Mesendoderm (in vitro differentiated cells): Measurements from ENCODE around the gene TTYH3.

ENCODE experiments used
- DNase-seq: peaks from one replicate; pipeline ENCODE4 v3.0.0; 2013
- H2AK5ac ChIP-seq: 2 replicates; pipeline ENCODE4 v1.6.1; 2013; ENCODE audit warnings: low read length, inconsistent platforms
- H2BK120ac ChIP-seq: 2 replicates; pipeline ENCODE4 v1.6.1; 2013; ENCODE audit warnings: low read depth, mild to moderate bottlenecking, low read length, moderate library complexity, mixed read lengths
- H2BK15ac ChIP-seq: replicated peaks from 2 replicates; pipeline ENCODE4 v1.6.1; 2013; ENCODE audit warnings: low read depth, mild to moderate bottlenecking, moderate library complexity
- H2BK5ac ChIP-seq: 2 replicates; pipeline ENCODE4 v1.6.1; 2013; ENCODE audit warnings: low read length, inconsistent platforms
- H3K18ac ChIP-seq: 2 replicates; pipeline ENCODE4 v1.6.1; 2013; ENCODE audit warnings: mild to moderate bottlenecking, low read length, mixed read lengths
- H3K23ac ChIP-seq: one replicate; pipeline ENCODE4 v1.6.1; 2013; ENCODE audit warnings: low read length
- H3K27ac ChIP-seq: 2 replicates; pipeline ENCODE4 v1.5.1; 2013; ENCODE audit warnings: low read depth, mild to moderate bottlenecking, inconsistent platforms, low read length, moderate library complexity
- H3K27me3 ChIP-seq: 2 replicates; pipeline ENCODE4 v1.6.1; 2013; ENCODE audit warnings: low read length, control low read depth, mild to moderate bottlenecking, inconsistent platforms; ENCODE audit not compliant: insufficient read depth, poor library complexity
- H3K36me3 ChIP-seq: 2 replicates; pipeline ENCODE4 v1.6.1; 2013; ENCODE audit warnings: low read length, inconsistent platforms; ENCODE audit not compliant: control insufficient read depth, insufficient read depth
- H3K4ac ChIP-seq: one replicate; pipeline ENCODE4 v1.6.1; 2013; ENCODE audit warnings: low read depth, mild to moderate bottlenecking, low read length, moderate library complexity
- H3K4me1 ChIP-seq: 2 replicates; pipeline ENCODE4 v1.6.1; 2013; ENCODE audit warnings: low read depth, low read length, inconsistent platforms; ENCODE audit not compliant: control insufficient read depth
- H3K4me2 ChIP-seq: 2 replicates; pipeline ENCODE4 v1.6.1; 2013; ENCODE audit warnings: low read length
- H3K4me3 ChIP-seq: 2 replicates; pipeline ENCODE4 v1.5.1; 2013; ENCODE audit warnings: mild to moderate bottlenecking, low read length
- H3K56ac ChIP-seq: one replicate; pipeline ENCODE4 v1.6.1; 2013; ENCODE audit warnings: low read length
- H3K79me1 ChIP-seq: 2 replicates; pipeline ENCODE4 v1.6.1; 2013; ENCODE audit warnings: low read length, inconsistent platforms
- H3K79me2 ChIP-seq: 2 replicates; pipeline ENCODE4 v1.6.1; 2013; ENCODE audit warnings: mild to moderate bottlenecking, low read length; ENCODE audit not compliant: control insufficient read depth, insufficient read depth
- H3K9ac ChIP-seq: 2 replicates; pipeline ENCODE4 v1.6.1; 2013; ENCODE audit warnings: low read length, inconsistent platforms
- H4K5ac ChIP-seq: one replicate; pipeline ENCODE4 v1.6.1; 2013; ENCODE audit warnings: low read length
- H4K8ac ChIP-seq: one replicate; pipeline ENCODE4 v1.6.1; 2013; ENCODE audit warnings: low read depth, mild to moderate bottlenecking, control low read depth, low read length, moderate library complexity
- WGBS: extraction: QIAGEN DNeasy Blood & Tissue Kit; methylation state at CpG from one replicate; pipeline ENCODE4 v1.1.7; 2013; ENCODE audit warnings: low lambda C conversion rate, missing lambda C conversion rate; ENCODE audit not compliant: insufficient coverage; ENCODE audit errors: extremely low coverage; 5-methylcytosine and 5-hydroxymethylcytosine counted together

Gene TTYH3

DNA sequence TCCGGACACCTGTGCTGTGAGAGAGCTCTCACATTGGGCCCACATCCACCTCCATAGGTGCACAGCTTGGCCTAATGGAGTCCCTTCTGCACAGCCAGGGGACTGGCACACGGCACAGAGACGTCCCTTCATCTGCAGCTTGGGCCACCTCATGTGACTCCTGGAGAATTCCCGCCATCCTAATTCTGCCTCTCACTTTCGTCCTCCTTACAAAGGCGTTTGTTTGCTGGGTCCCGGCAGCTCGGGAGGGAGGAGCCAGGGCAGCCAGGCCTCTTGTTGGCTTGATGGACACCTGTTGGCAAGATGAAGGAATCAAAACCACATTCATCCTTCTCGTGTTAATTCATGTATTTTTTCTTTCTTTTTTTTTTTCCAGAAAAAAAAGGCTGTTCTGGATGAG lies 30.7 kb upstream of the TTYH3 start:
- Histone ChIP-seq H2AK5ac (no peak overlapping the region), H3K79me1 (no peaks in the 10 kb centered on the region), H3K79me2 (no peaks in the 10 kb centered on the region), H3K9ac (no peak overlapping the region), H2BK15ac (no peak overlapping the region), H3K27me3 (no peaks in the 10 kb centered on the region), H3K27ac (no peak overlapping the region), H3K4me3 (no peak overlapping the region), H3K4me2 (no peak overlapping the region), H2BK120ac (no peak overlapping the region), H3K4ac (no peak overlapping the region), H3K36me3 (no peaks in the 10 kb centered on the region), H4K5ac (no peak overlapping the region), H3K23ac (no peak overlapping the region), H2BK5ac (no peak overlapping the region), H3K4me1 (no peaks in the 10 kb centered on the region), H3K56ac (no peak overlapping the region), H3K18ac (no peak overlapping the region), H4K8ac (no peak overlapping the region)
- WGBS = no CpG with 5 or more reads among the region's 9 CpGs
- peak; percentile 59 for DNase-seq

GRCh38 chr7:2601907-2602306 lies 29.9 kb upstream of the TTYH3 start:
- no peak overlapping the region for H4K5ac ChIP-seq
- 100% methylated on average over 1 of the region's 11 CpGs for WGBS
- no peak overlapping the region for H3K4ac ChIP-seq
- no peak overlapping the region for H3K23ac ChIP-seq
- DNase-seq = no peak
- no peak overlapping the region for H3K27ac ChIP-seq
- no peak overlapping the region for H2BK15ac ChIP-seq
- no peak overlapping the region for H3K56ac ChIP-seq
- H3K36me3 ChIP-seq = no peaks in the 10 kb centered on the region
- H2AK5ac ChIP-seq = no peak overlapping the region
- H3K9ac ChIP-seq = no peak overlapping the region
- no peak overlapping the region for H2BK5ac ChIP-seq
- no peak overlapping the region for H3K18ac ChIP-seq
- no peaks in the 10 kb centered on the region for H3K4me1 ChIP-seq
- no peak overlapping the region for H2BK120ac ChIP-seq
- H3K27me3 ChIP-seq = no peaks in the 10 kb centered on the region
- no peak overlapping the region for H3K4me3 ChIP-seq
- H3K79me1 ChIP-seq = no peaks in the 10 kb centered on the region
- no peaks in the 10 kb centered on the region for H3K79me2 ChIP-seq
- no peak overlapping the region for H3K4me2 ChIP-seq
- no peak overlapping the region for H4K8ac ChIP-seq

DNA sequence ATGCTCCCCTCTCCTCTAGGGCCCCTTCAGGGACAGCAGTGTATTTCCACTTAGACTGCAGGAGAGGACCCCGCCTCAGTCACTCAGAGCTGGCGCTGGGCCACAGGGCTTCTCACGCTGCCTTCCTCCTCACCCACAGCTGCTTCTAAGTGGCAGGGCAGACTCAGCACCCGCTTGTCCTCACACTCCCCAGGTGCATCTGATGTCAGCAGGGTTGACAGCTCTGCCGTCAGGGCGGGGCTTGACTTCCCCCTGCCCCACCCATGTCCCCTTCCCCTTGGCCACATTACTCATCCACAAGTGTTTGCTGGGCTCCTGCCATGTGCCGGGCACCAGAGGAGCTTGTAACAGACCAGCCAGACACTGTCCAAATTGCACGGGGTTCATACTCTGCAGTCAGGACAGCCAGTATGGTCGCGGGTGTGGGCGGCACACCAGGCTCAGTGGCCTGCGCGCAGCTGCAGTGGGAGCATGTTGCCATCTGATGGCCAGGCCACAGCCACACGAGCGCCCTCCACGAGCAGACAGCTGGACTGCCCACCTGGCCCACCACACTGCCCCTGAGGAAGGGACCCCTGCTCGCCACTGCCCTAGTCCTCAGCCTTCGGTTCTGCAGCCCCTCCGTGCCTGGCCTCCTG lies 29.3 kb upstream of the TTYH3 start:
- H3K79me1 ChIP-seq = no peaks in the 10 kb centered on the region
- H3K4me1 ChIP-seq = no peaks in the 10 kb centered on the region
- no peak overlapping the region for H3K9ac ChIP-seq
- no peak overlapping the region for H2BK15ac ChIP-seq
- H3K56ac ChIP-seq = no peak overlapping the region
- H4K8ac ChIP-seq = no peak overlapping the region
- no CpG with 5 or more reads among the region's 19 CpGs for WGBS
- H3K18ac ChIP-seq = no peak overlapping the region
- H2BK5ac ChIP-seq = no peak overlapping the region
- no peaks in the 10 kb centered on the region for H3K36me3 ChIP-seq
- H2AK5ac ChIP-seq = no peak overlapping the region
- no peak overlapping the region for H3K4ac ChIP-seq
- H3K27ac ChIP-seq = no peak overlapping the region
- H3K4me2 ChIP-seq = no peak overlapping the region
- H3K4me3 ChIP-seq = no peak overlapping the region
- no peaks in the 10 kb centered on the region for H3K79me2 ChIP-seq
- H4K5ac ChIP-seq = no peak overlapping the region
- H2BK120ac ChIP-seq = no peak overlapping the region
- no peak for DNase-seq
- no peaks in the 10 kb centered on the region for H3K27me3 ChIP-seq
- no peak overlapping the region for H3K23ac ChIP-seq

DNA sequence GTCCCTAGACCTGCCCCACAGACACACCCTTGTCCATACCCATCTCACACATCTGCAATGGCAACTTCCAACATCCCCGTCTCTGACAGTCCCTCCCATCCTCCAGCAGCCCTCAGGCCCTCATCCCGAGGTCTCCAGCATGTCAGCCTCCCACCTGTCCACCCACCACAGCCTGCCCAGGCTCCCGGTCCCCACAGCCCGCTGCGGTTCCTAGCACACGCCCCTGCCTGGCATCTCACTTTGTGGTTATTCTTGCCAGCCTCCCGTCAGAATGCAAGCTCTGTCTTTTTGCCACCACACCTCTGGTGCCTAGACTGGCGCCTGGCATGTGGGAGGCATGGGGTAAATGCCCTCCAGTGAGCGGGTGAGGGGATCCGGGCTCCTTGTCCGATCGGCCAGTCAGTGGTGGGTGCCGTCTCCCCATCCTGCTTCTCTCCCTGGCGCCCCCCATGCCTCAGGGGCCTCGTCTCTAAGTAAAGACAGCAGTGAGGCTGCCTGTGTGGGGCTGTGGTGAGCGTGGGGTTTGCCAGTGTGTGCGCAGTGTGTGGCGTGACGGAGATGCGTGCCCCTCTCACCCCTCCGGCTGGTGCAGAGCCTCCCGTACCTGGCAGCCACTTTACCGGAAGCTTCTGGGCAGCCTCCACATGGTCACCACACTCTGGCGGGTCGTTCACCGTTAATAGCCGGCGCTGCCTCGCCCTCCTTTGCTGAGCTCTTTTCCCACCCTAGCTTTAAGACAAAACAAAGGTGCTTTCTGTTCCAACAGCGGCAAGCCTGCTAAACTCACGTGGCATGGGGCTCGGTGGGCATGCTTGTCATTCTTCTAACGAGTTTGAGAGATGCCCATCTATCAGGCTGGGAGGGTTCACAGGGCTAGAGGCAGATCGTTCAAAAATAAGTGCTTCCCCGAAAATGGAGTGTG lies 28.5 kb upstream of the TTYH3 start:
- Histone ChIP-seq H2AK5ac (no peak overlapping the region), H2BK15ac (no peak overlapping the region), H3K4ac (no peak overlapping the region), H3K36me3 (no peaks in the 10 kb centered on the region), H3K79me2 (no peaks in the 10 kb centered on the region), H3K9ac (no peak overlapping the region), H3K4me2 (no peak overlapping the region), H4K8ac (no peak overlapping the region), H3K27me3 (no peaks in the 10 kb centered on the region), H3K79me1 (no peaks in the 10 kb centered on the region), H4K5ac (no peak overlapping the region), H3K27ac (no peak overlapping the region), H2BK120ac (no peak overlapping the region), H3K18ac (no peak overlapping the region), H3K23ac (no peak overlapping the region), H2BK5ac (no peak overlapping the region), H3K56ac (no peak overlapping the region), H3K4me1 (no peaks in the 10 kb centered on the region), H3K4me3 (no peak overlapping the region)
- DNase-seq = no peak
- WGBS = no CpG with 5 or more reads among the region's 35 CpGs

GRCh38 chr7:2604608-2605174 lies 27.1 kb upstream of the TTYH3 start:
- no peak overlapping the region for H2BK5ac ChIP-seq
- H2AK5ac ChIP-seq = no peak overlapping the region
- no peak overlapping the region for H3K4me2 ChIP-seq
- H3K23ac ChIP-seq = no peak overlapping the region
- H3K4me3 ChIP-seq = no peak overlapping the region
- no peaks in the 10 kb centered on the region for H3K4me1 ChIP-seq
- H2BK15ac ChIP-seq = no peak overlapping the region
- DNase-seq = no peak
- no peak overlapping the region for H4K5ac ChIP-seq
- no peak overlapping the region for H3K27ac ChIP-seq
- no peaks in the 10 kb centered on the region for H3K79me2 ChIP-seq
- H2BK120ac ChIP-seq = no peak overlapping the region
- no peak overlapping the region for H4K8ac ChIP-seq
- no peak overlapping the region for H3K56ac ChIP-seq
- H3K9ac ChIP-seq = no peak overlapping the region
- no peaks in the 10 kb centered on the region for H3K79me1 ChIP-seq
- H3K18ac ChIP-seq = no peak overlapping the region
- WGBS = no CpG with 5 or more reads among the region's 29 CpGs
- H3K27me3 ChIP-seq = no peaks in the 10 kb centered on the region
- H3K36me3 ChIP-seq = no peaks in the 10 kb centered on the region
- H3K4ac ChIP-seq = no peak overlapping the region
